SK-N-SH (cell line): ENCODE data around the gene SLC30A2. TPM values are rescaled to one million over a fixed set of nuclear protein-coding genes. Genes with fewer than 3 reads are reported as not detected.

Source experiments
- CTCF ChIA-PET: fragments of 300-600, 350-600 bp; formaldehyde crosslinking; extraction: SDS; loops from one replicate; lab custom pipeline; 2021; lab: Yijun Ruan, JAX
- POLR2A ChIA-PET: fragments of 350-600 bp; sonication (Branson Sonifier 250); formaldehyde crosslinking; extraction: SDS; loops from one replicate; lab custom pipeline; 2020; ENCODE audit warnings: antibody characterized with exemption, inconsistent platforms; lab: Yijun Ruan, JAX
- DNase-seq: peaks from one replicate; pipeline ENCODE4 v3.0.0; 2012
- H2AFZ ChIP-seq: fragments of 200-600 bp; sonication (generic); 2 replicates; pipeline ENCODE4 v1.8.1; 2016; ENCODE audit warnings: antibody characterized with exemption, mild to moderate bottlenecking, low read depth
- H3F3A ChIP-seq: fragments of 200-600 bp; sonication (generic); replicated peaks from 2 replicates; pipeline ENCODE3; 2016; ENCODE audit warnings: antibody characterized with exemption, mild to moderate bottlenecking; ENCODE audit not compliant: insufficient read depth
- H3K27ac ChIP-seq, 2 experiments: fragments of 200-500 bp in 1 of 2; fragments of 200-600 bp in 1 of 2; sonication (Bioruptor generic) in 1 of 2; sonication (generic), shearing (Covaris generic) in 1 of 2; 2 replicates each; pipeline versions ENCODE4 v1.5.1 to v1.6.1; 2014 to 2016; ENCODE audit warnings: low read depth in 2 of 2, inconsistent platforms in 1 of 2, low read length in 1 of 2, mild to moderate bottlenecking in 1 of 2, mixed read lengths in 1 of 2
- H3K27me3 ChIP-seq: fragments of 200-600 bp; sonication (generic), shearing (Covaris generic); 2 replicates; pipeline ENCODE4 v1.6.1; 2016; ENCODE audit warnings: mixed run types; ENCODE audit not compliant: insufficient read depth
- H3K36me3 ChIP-seq, 2 experiments: fragments of 200-500 bp in 1 of 2; fragments of 200-600 bp in 1 of 2; sonication (Bioruptor generic) in 1 of 2; sonication (generic) in 1 of 2; replicated peaks in 1 of 2; 2 replicates each; pipeline versions ENCODE3 to v1.5.1; 2014 to 2016; ENCODE audit warnings: low read length in 1 of 2, mild to moderate bottlenecking in 1 of 2; ENCODE audit not compliant: insufficient read depth in 2 of 2, control insufficient read depth in 1 of 2
- H3K4me1 ChIP-seq, 2 experiments: fragments of 200-500 bp in 1 of 2; fragments of 200-600 bp in 1 of 2; sonication (Bioruptor generic) in 1 of 2; sonication (generic), shearing (Covaris generic) in 1 of 2; 2 replicates each; pipeline versions ENCODE4 v1.5.1 to v1.6.1; 2014 to 2016; ENCODE audit warnings: low read depth in 1 of 2, low read length in 1 of 2, mixed run types in 1 of 2; ENCODE audit not compliant: insufficient read depth in 2 of 2, control insufficient read depth in 1 of 2
- H3K4me2 ChIP-seq: fragments of 200-600 bp; sonication (generic), shearing (Covaris generic); 2 replicates; pipeline ENCODE4 v1.6.1; 2017; ENCODE audit warnings: mixed run types
- H3K4me3 ChIP-seq, 2 experiments: fragments of 200-500 bp in 1 of 2; fragments of 200-600 bp in 1 of 2; sonication (Bioruptor generic) in 1 of 2; sonication (generic), shearing (Covaris generic) in 1 of 2; 2 replicates each; pipeline versions ENCODE4 v1.5.1 to v1.8.1; 2014 to 2016; ENCODE audit warnings: low read depth in 2 of 2, inconsistent platforms in 1 of 2, low read length in 1 of 2, mild to moderate bottlenecking in 1 of 2, mixed read lengths in 1 of 2, moderate library complexity in 1 of 2
- H3K79me2 ChIP-seq: fragments of 200-600 bp; sonication (generic); 2 replicates; pipeline ENCODE4 v1.8.1; 2017; ENCODE audit warnings: mild to moderate bottlenecking; ENCODE audit not compliant: insufficient read depth
- H3K9ac ChIP-seq: fragments of 200-600 bp; sonication (generic); 2 replicates; pipeline ENCODE4 v1.6.1; 2017; ENCODE audit warnings: mixed run types
- H3K9me2 ChIP-seq: fragments of 200-600 bp; sonication (generic); 2 replicates; pipeline ENCODE4 v1.6.1; 2017; ENCODE audit warnings: mixed run types
- H3K9me3 ChIP-seq: fragments of 200-600 bp; sonication (generic); 2 replicates; pipeline ENCODE4 v1.6.1; 2017; ENCODE audit warnings: mixed run types, mild to moderate bottlenecking, moderate library complexity
- H4K20me1 ChIP-seq: fragments of 200-600 bp; sonication (generic); 2 replicates; pipeline ENCODE4 v1.6.1; 2017; ENCODE audit warnings: mild to moderate bottlenecking, mixed run types; ENCODE audit not compliant: insufficient read depth
- EZH2phosphoT487 ChIP-seq: fragments of 200-600 bp; sonication (generic); IDR thresholded peaks from 2 replicates; pipeline ENCODE4 v1.6.1; 2017; ENCODE audit warnings: low read depth, mixed run types, mild to moderate bottlenecking, antibody characterized with exemption, moderate library complexity, borderline replicate concordance
- FOSL2 ChIP-seq: IDR thresholded peaks from 2 replicates; pipeline ENCODE4 v1.4.0; 2012; ENCODE audit warnings: low read depth, mild to moderate bottlenecking, moderate library complexity, borderline replicate concordance
- FOXJ3 ChIP-seq: sonication (generic); formaldehyde crosslinking; IDR thresholded peaks from 2 replicates; pipeline ENCODE4 v1.5.1; 2020; ENCODE audit warnings: mild to moderate bottlenecking, missing genetic modification reagents
- GATA2 ChIP-seq: sonication (generic); formaldehyde crosslinking; IDR thresholded peaks from 2 replicates; pipeline ENCODE4 v1.5.0; 2020; ENCODE audit warnings: mild to moderate bottlenecking, missing genetic modification reagents
- IRF3 ChIP-seq: fragments of 150-350 bp; IDR thresholded peaks from 2 replicates; pipeline ENCODE4 v1.6.1; 2016; ENCODE audit warnings: mild to moderate bottlenecking, low read depth, low read length
- MAX ChIP-seq: IDR thresholded peaks from 2 replicates; pipeline ENCODE4 v1.4.0; 2012; ENCODE audit warnings: low read depth
- MEF2A ChIP-seq: IDR thresholded peaks from 2 replicates; pipeline ENCODE4 v1.4.0; 2012; ENCODE audit warnings: low read depth, borderline replicate concordance
- MXI1 ChIP-seq: IDR thresholded peaks from 2 replicates; pipeline ENCODE4 v1.6.1; 2012; ENCODE audit warnings: mild to moderate bottlenecking, low read depth, low read length, improper control_type of control experiment
- NRF1 ChIP-seq: IDR thresholded peaks from 2 replicates; pipeline ENCODE4 v1.6.1; 2012; ENCODE audit warnings: low read depth, mild to moderate bottlenecking, low read length
- POLR2AphosphoS5 ChIP-seq: IDR thresholded peaks from 2 replicates; pipeline ENCODE4 v1.6.1; 2012; ENCODE audit warnings: low read depth, low read length
- RFX5 ChIP-seq: IDR thresholded peaks from 2 replicates; pipeline ENCODE4 v1.6.1; 2012; ENCODE audit warnings: mild to moderate bottlenecking, improper control_type of control experiment, low read length
- SMC3 ChIP-seq: IDR thresholded peaks from 2 replicates; pipeline ENCODE4 v1.6.1; 2012; ENCODE audit warnings: low read depth, low read length, improper control_type of control experiment
- TEAD4 ChIP-seq: IDR thresholded peaks from 2 replicates; pipeline ENCODE4 v1.4.0; 2012; ENCODE audit warnings: mild to moderate bottlenecking, borderline replicate concordance; ENCODE audit not compliant: insufficient read depth
- USF2 ChIP-seq: fragments of 150-350 bp; IDR thresholded peaks from 2 replicates; pipeline ENCODE4 v1.6.1; 2017; ENCODE audit warnings: antibody characterized with exemption, low read length, low read depth, borderline replicate concordance
- WGBS: methylation state at CpG from one replicate; pipeline ENCODE4 v1.1.6; 2017; ENCODE audit warnings: low lambda C conversion rate; 5-methylcytosine and 5-hydroxymethylcytosine counted together
- polyA plus RNA-seq, 3 experiments: library from polyadenylated mRNA; depleted of rRNA; stranded (reverse); fragments of >200 nt; gene quantifications; 2 replicates each; pipeline ENCODE4 v1.2.3, GENCODE V29; 2012
- TF ChIP-seq, protein P1 (sequence below): IDR thresholded peaks from 2 replicates; pipeline ENCODE4 v1.6.1; 2012; ENCODE audit warnings: mild to moderate bottlenecking, low read depth, low read length, moderate library complexity

The SLC30A2 gene
- polyA plus RNA-seq, 1 of the 3 experiments (the other 2 are of a cell fraction), result not detected

- WGBS, result 74% methylated on average over 2 of the region's 2 CpGs
- Histone ChIP-seq H3K4me1 (no peaks in the 10 kb centered on the region; a peak in 1 of 4 replicates), H3K9ac (no peak overlapping the region), H3K9me3 (no peaks in the 10 kb centered on the region), H3K27ac (no peak overlapping the region), H4K20me1 (no peaks in the 10 kb centered on the region), H3K27me3 (peaks cover 72% of the 10 kb centered on the region), H3K4me2 (no peak overlapping the region), H3K9me2 (no peaks in the 10 kb centered on the region), H3K79me2 (no peaks in the 10 kb centered on the region), H3K36me3 (no peaks in the 10 kb centered on the region), H3F3A (no peaks in the 10 kb centered on the region), H2AFZ (no peak overlapping the region), H3K4me3 (no peak overlapping the region)
- POLR2A ChIA-PET, result no interaction called here
- TF ChIP-seq, protein P1, sequence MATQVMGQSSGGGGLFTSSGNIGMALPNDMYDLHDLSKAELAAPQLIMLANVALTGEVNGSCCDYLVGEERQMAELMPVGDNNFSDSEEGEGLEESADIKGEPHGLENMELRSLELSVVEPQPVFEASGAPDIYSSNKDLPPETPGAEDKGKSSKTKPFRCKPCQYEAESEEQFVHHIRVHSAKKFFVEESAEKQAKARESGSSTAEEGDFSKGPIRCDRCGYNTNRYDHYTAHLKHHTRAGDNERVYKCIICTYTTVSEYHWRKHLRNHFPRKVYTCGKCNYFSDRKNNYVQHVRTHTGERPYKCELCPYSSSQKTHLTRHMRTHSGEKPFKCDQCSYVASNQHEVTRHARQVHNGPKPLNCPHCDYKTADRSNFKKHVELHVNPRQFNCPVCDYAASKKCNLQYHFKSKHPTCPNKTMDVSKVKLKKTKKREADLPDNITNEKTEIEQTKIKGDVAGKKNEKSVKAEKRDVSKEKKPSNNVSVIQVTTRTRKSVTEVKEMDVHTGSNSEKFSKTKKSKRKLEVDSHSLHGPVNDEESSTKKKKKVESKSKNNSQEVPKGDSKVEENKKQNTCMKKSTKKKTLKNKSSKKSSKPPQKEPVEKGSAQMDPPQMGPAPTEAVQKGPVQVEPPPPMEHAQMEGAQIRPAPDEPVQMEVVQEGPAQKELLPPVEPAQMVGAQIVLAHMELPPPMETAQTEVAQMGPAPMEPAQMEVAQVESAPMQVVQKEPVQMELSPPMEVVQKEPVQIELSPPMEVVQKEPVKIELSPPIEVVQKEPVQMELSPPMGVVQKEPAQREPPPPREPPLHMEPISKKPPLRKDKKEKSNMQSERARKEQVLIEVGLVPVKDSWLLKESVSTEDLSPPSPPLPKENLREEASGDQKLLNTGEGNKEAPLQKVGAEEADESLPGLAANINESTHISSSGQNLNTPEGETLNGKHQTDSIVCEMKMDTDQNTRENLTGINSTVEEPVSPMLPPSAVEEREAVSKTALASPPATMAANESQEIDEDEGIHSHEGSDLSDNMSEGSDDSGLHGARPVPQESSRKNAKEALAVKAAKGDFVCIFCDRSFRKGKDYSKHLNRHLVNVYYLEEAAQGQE, result no peak
- TF ChIP-seq MAX (no peak), GATA2 (CRISPR knock-in tag) (no peak), MXI1 (no peak), SMC3 (no peak), MEF2A (no peak), POLR2AphosphoS5 (no peak), EZH2phosphoT487 (no peak), FOXJ3 (CRISPR knock-in tag) (no peak), TEAD4 (no peak), IRF3 (no peak), FOSL2 (no peak), NRF1 (no peak)
- DNase-seq, result no peak
- CTCF ChIA-PET, result interaction anchor here (1.1 to 4.1 kb wide), 4 partner anchors 7 to 101 kb away, joined by 3 to 19 read pairs (median 9); no protein-coding TSS in a partner anchor
Measured at GRCh38 chr1:26043765-26044164, 2.2 kb downstream of the SLC30A2 start.

GRCh38 chr1:26041978-26042377, 3.9 kb downstream of the SLC30A2 start:
- no peak overlapping the region for H3K4me3 ChIP-seq
- no peak overlapping the region for H3K27ac ChIP-seq
- no peaks in the 10 kb centered on the region; a peak in 1 of 4 replicates for H3K4me1 ChIP-seq
- no peaks in the 10 kb centered on the region for H4K20me1 ChIP-seq
- no peak for DNase-seq
- POLR2A ChIA-PET, result no interaction called here
- no peaks in the 10 kb centered on the region for H3K9me3 ChIP-seq
- no peaks in the 10 kb centered on the region for H3K36me3 ChIP-seq
- TF ChIP-seq RFX5 (no peak), USF2 (no peak)
- H3F3A ChIP-seq, result no peaks in the 10 kb centered on the region
- H3K4me2 ChIP-seq, result no peak overlapping the region
- no peak overlapping the region for H3K9ac ChIP-seq
- CTCF ChIA-PET, result interaction anchor here (0.9 to 1.5 kb wide), 5 partner anchors 44 to 147 kb away, joined by 3 to 6 read pairs (median 3); partner anchors contain the start of gene ZNF593
- H3K9me2 ChIP-seq, result no peaks in the 10 kb centered on the region
- peaks cover 54% of the 10 kb centered on the region for H3K27me3 ChIP-seq
- WGBS, result 41% methylated on average over 4 of the region's 4 CpGs
- no peaks in the 10 kb centered on the region for H3K79me2 ChIP-seq
- H2AFZ ChIP-seq, result no peak overlapping the region
